ENCODE data around the gene ALG14.

Gene ALG14

DNA sequence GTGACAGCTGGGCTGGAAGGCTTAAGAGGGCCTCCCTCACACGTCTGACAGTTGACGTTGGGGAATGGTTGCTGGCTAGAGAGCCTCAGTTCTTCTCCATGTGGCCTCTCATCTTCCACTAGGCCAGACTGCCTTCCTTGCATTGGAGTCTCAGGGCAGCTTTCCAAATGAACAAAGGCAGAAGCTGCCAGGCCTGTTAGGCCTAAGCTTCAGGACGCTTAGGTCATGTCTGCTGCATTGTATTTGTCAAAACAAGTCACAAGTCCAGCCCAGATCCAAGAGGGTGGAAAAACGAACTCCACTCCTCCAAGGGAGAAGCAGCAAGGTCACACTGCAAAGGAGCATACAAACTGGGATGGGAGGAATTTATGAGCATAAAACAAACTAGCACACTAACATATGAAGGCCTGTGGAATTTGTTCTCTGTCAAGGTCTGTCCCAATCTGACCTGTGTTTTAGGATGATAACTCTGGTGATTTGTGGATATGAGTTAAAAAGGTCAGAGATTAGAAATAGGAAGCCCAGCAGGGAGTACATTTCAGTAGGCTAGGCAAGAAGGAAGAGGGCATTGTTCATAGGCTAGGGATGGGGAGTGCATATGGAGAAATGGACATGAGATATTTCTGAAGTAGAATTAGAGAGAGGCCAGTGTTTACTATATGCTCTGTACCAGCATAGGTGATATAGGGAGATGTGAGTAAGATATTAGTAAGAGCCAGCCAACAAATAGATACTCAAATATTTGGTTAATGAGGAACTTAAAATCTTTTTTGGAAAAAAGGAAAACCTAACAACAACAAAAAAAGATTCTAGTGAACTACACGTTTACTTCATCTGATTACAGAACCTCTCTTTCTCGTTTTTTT lies 116.8 kb downstream of the ALG14 start:
- DNase-seq, result peak; percentile 38
- Histone ChIP-seq H3K36me3 (no peaks in the 10 kb centered on the region), H3K27ac (0 out of 2 replicates have a peak overlapping the region, but pooled peaks have one; percentile 17), H3K27me3 (ENCODE audit: insufficient read depth, low read depth, severe bottlenecking) (no peaks in the 10 kb centered on the region), H3K9me3 (ENCODE audit: severe bottlenecking) (peaks cover 2% of the 10 kb centered on the region), H3K4me3 (ENCODE audit: low read depth, low read length) (no peak overlapping the region)
- TF ChIP-seq CTCF (IDR thresholded peaks at IDR 0.05; ENCODE audit: low read depth, low read length), result no peak

DNA sequence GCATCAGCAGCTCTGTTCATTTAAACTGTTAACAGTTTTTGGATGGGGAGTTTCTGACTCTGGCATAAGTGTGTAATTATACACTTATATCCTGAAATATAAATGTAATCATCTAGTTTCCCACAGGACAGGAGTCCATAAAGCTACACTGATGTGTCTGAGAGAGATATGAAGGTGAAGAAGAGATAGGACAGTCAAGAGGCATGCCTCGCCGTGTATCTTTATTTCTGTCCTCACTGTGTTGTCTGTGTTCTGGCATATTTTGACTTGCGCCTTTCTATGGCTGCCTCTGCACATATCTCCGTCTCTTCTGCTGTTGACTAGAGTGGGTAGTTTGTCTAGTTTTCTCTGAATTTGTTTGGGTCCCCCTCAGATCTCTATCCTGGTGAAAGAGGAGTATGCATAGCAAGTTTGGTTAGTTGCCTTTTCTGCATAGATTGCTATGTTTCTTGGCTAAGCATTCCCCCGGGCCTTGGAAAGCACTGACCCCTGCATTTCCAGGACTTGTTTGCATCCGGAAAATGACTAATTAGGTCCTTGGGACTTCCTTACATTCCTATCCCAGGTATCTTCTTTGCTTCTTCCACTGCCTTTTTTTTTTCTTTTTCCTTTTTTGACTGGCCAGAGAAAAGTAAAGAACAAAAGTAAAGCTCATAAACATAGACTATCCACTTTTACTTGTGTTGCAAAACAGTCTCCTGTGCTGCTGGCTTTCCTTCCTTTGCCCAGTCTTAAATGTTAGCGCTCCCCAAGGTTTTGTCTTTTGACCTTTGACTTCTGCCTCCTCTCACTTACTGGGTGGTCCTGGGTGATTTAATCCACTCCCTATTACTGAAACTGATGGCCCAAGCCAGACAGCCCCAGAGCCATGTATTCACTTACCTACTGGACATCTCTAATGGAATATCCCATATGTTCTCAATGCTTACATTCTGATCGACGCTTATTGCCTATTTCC lies 118.2 kb downstream of the ALG14 start:
- H3K4me3 ChIP-seq (ENCODE audit: low read depth, low read length), result no peak overlapping the region
- no peak for TF ChIP-seq CTCF (IDR thresholded peaks at IDR 0.05; ENCODE audit: low read depth, low read length)
- H3K27me3 ChIP-seq (ENCODE audit: insufficient read depth, low read depth, severe bottlenecking), result no peaks in the 10 kb centered on the region
- no peaks in the 10 kb centered on the region for H3K36me3 ChIP-seq
- peaks cover 2% of the 10 kb centered on the region for H3K9me3 ChIP-seq (ENCODE audit: severe bottlenecking)
- H3K27ac ChIP-seq, result no peak overlapping the region
- no peak for DNase-seq

GRCh38 chr1:94953746-94954145 lies 119.0 kb downstream of the ALG14 start:
- no peak overlapping the region for H3K4me3 ChIP-seq (ENCODE audit: low read depth, low read length)
- H3K36me3 ChIP-seq, result no peaks in the 10 kb centered on the region
- DNase-seq, result no peak
- H3K27me3 ChIP-seq (ENCODE audit: insufficient read depth, low read depth, severe bottlenecking), result no peaks in the 10 kb centered on the region
- H3K27ac ChIP-seq, result no peak overlapping the region
- peaks cover 2% of the 10 kb centered on the region for H3K9me3 ChIP-seq (ENCODE audit: severe bottlenecking)
- TF ChIP-seq CTCF (IDR thresholded peaks at IDR 0.05; ENCODE audit: low read depth, low read length), result no peak

- Histone ChIP-seq H3K27me3 (ENCODE audit: insufficient read depth, low read depth, severe bottlenecking) (no peaks in the 10 kb centered on the region), H3K9me3 (ENCODE audit: severe bottlenecking) (peaks cover 2% of the 10 kb centered on the region), H3K36me3 (no peaks in the 10 kb centered on the region), H3K4me3 (ENCODE audit: low read depth, low read length) (no peak overlapping the region), H3K27ac (no peak overlapping the region)
- no peak for DNase-seq
- TF ChIP-seq CTCF (IDR thresholded peaks at IDR 0.05; ENCODE audit: low read depth, low read length), result no peak
Observed at GRCh38 chr1:94953107-94953506, 119.6 kb downstream of the ALG14 start.

DNA sequence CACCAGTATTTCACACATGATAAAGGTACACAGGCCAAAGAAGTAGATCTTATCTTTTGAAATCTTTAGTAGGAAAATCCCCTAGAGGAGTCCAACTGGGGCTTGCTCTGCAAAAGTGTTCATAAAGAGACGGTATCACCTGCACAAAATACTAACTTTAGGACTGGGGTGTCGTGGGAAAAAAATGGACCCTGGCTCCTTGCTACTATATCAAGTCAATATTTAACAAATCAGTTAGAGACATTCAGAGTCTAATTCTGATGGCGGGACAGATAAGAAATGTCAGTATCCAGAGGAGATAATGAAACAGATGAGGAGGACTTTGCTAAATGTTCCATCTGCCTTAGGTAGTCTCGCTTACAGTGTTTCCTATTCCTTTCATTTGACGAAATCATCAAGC lies 120.2 kb downstream of the ALG14 start:
- Histone ChIP-seq H3K27me3 (ENCODE audit: insufficient read depth, low read depth, severe bottlenecking) (no peaks in the 10 kb centered on the region), H3K9me3 (ENCODE audit: severe bottlenecking) (peaks cover 2% of the 10 kb centered on the region), H3K36me3 (no peaks in the 10 kb centered on the region), H3K27ac (no peak overlapping the region), H3K4me3 (ENCODE audit: low read depth, low read length) (no peak overlapping the region)
- no peak for DNase-seq
- TF ChIP-seq CTCF (IDR thresholded peaks at IDR 0.05; ENCODE audit: low read depth, low read length), result no peak

All from WERI-Rb-1 (cell line).